IMR-90 (cell line): ENCODE results near the gene RAD51B. TPM values are rescaled to one million over a fixed set of nuclear protein-coding genes. Genes with fewer than 3 reads are reported as not detected.

Experiments used
- ATAC-seq: fragments of 200-7000 bp; cut with Tn5 transposase; 2 replicates; pipeline ENCODE4 v1.9.1; 2020; ENCODE audit warnings: low read depth, mild to moderate bottlenecking, moderate library complexity
- BruUV-seq: library from RNA; stranded (reverse); fragments of 400-500 nt; replicated peaks from 2 replicates; lab custom pipeline; 2021; lab: Mats Ljungman, UMichigan
- CTCF ChIA-PET: fragments of 300-600 bp; formaldehyde crosslinking; extraction: SDS; loops from one replicate; lab custom pipeline; 2021; ENCODE audit warnings: antibody characterized with exemption; lab: Yijun Ruan, JAX
- POLR2A ChIA-PET: fragments of 300-600 bp; sonication (Branson Sonifier 250); formaldehyde crosslinking; loops from one replicate; lab custom pipeline; 2022; ENCODE audit warnings: antibody characterized with exemption; ENCODE audit not compliant: unreplicated experiment; lab: Charles Lee
- DNase-seq: peaks from one replicate; pipeline ENCODE4 v3.0.0; 2013
- H2AFZ ChIP-seq: replicated peaks from 2 replicates; pipeline ENCODE3; 2013; ENCODE audit warnings: low read length, mild to moderate bottlenecking; ENCODE audit not compliant: poor library complexity
- H2AK5ac ChIP-seq: 2 replicates; pipeline ENCODE4 v1.6.1; 2013; ENCODE audit warnings: low read depth, low read length, inconsistent platforms
- H2AK9ac ChIP-seq: replicated peaks from 2 replicates; pipeline ENCODE3; 2013; ENCODE audit warnings: mild to moderate bottlenecking, low read depth, low read length, moderate library complexity; ENCODE audit not compliant: poor library complexity
- H2BK120ac ChIP-seq: 2 replicates; pipeline ENCODE4 v1.6.1; 2013; ENCODE audit warnings: low read depth, low read length, inconsistent platforms
- H2BK15ac ChIP-seq: 3 replicates; pipeline ENCODE4 v1.6.1; 2013; ENCODE audit warnings: low read depth, low read length, inconsistent platforms
- H2BK20ac ChIP-seq: 2 replicates; pipeline ENCODE4 v1.6.1; 2013; ENCODE audit warnings: low read depth, mild to moderate bottlenecking, inconsistent platforms, low read length, moderate library complexity
- H2BK5ac ChIP-seq: 2 replicates; pipeline ENCODE4 v1.6.1; 2013; ENCODE audit warnings: mild to moderate bottlenecking, low read depth, low read length, inconsistent platforms; ENCODE audit not compliant: poor library complexity, severe bottlenecking
- H3K14ac ChIP-seq: replicated peaks from 2 replicates; pipeline ENCODE4 v1.6.1; 2013; ENCODE audit warnings: low read depth, low read length, inconsistent platforms
- H3K18ac ChIP-seq: 2 replicates; pipeline ENCODE4 v1.6.1; 2013; ENCODE audit warnings: low read depth, low read length, control low read depth
- H3K23ac ChIP-seq: 2 replicates; pipeline ENCODE4 v1.6.1; 2013; ENCODE audit warnings: low read depth, low read length, inconsistent platforms
- H3K27ac ChIP-seq: 2 replicates; pipeline ENCODE4 v1.5.1; 2013; ENCODE audit warnings: mild to moderate bottlenecking, control low read depth, low read length; ENCODE audit not compliant: insufficient read depth
- H3K27me3 ChIP-seq: 2 replicates; pipeline ENCODE4 v1.6.1; 2013; ENCODE audit warnings: low read length; ENCODE audit not compliant: control insufficient read depth, insufficient read depth
- H3K36me3 ChIP-seq: 2 replicates; pipeline ENCODE4 v1.6.1; 2013; ENCODE audit warnings: low read length, mixed read lengths; ENCODE audit not compliant: control insufficient read depth, insufficient read depth
- H3K4ac ChIP-seq: 2 replicates; pipeline ENCODE4 v1.6.1; 2013; ENCODE audit warnings: low read depth, low read length, inconsistent platforms
- H3K4me1 ChIP-seq: 2 replicates; pipeline ENCODE4 v1.6.1; 2013; ENCODE audit warnings: low read length, mixed read lengths; ENCODE audit not compliant: control insufficient read depth, insufficient read depth
- H3K4me2 ChIP-seq: 2 replicates; pipeline ENCODE4 v1.6.1; 2013; ENCODE audit warnings: low read depth, mild to moderate bottlenecking, control low read depth, low read length, moderate library complexity
- H3K4me3 ChIP-seq: 2 replicates; pipeline ENCODE4 v1.5.1; 2013; ENCODE audit warnings: low read depth, mild to moderate bottlenecking, control low read depth, low read length, moderate library complexity; ENCODE audit not compliant: insufficient read depth
- H3K56ac ChIP-seq: 2 replicates; pipeline ENCODE4 v1.6.1; 2013; ENCODE audit warnings: low read length, inconsistent platforms; ENCODE audit not compliant: insufficient read depth; ENCODE audit errors: extremely low read depth
- H3K79me1 ChIP-seq, 2 experiments: 2 replicates each; pipeline ENCODE4 v1.6.1; 2013; ENCODE audit warnings: low read length in 2 of 2, inconsistent platforms in 1 of 2, low read depth in 1 of 2
- H3K9ac ChIP-seq: 2 replicates; pipeline ENCODE4 v1.6.1; 2013; ENCODE audit warnings: low read depth, low read length, control low read depth
- H3K9me1 ChIP-seq: 2 replicates; pipeline ENCODE4 v1.6.1; 2013; ENCODE audit warnings: low read length, inconsistent platforms; ENCODE audit not compliant: insufficient read depth
- H3K9me3 ChIP-seq: 2 replicates; pipeline ENCODE4 v1.6.1; 2013; ENCODE audit warnings: low read length; ENCODE audit not compliant: control insufficient read depth, insufficient read depth
- H4K20me1 ChIP-seq: 2 replicates; pipeline ENCODE4 v1.6.1; 2013; ENCODE audit warnings: low read length, inconsistent platforms; ENCODE audit not compliant: insufficient read depth
- H4K5ac ChIP-seq: 2 replicates; pipeline ENCODE4 v1.6.1; 2013; ENCODE audit warnings: mild to moderate bottlenecking, low read depth, low read length, control low read depth
- H4K8ac ChIP-seq, 2 experiments: 2 replicates each; pipeline ENCODE4 v1.6.1; 2013; ENCODE audit warnings: low read depth in 2 of 2, low read length in 2 of 2, control low read depth in 1 of 2, inconsistent platforms in 1 of 2
- H4K91ac ChIP-seq: 2 replicates; pipeline ENCODE4 v1.6.1; 2013; ENCODE audit warnings: low read depth, low read length, inconsistent platforms; ENCODE audit not compliant: insufficient read depth
- BHLHE40 ChIP-seq: fragments of 150-350 bp; IDR thresholded peaks from 2 replicates; pipeline ENCODE4 v1.6.1; 2016; ENCODE audit warnings: mild to moderate bottlenecking, low read depth, low read length
- CEBPB ChIP-seq: IDR thresholded peaks from 2 replicates; pipeline ENCODE4 v1.6.1; 2012; ENCODE audit warnings: low read depth, low read length, improper control_type of control experiment
- CHD1 ChIP-seq: IDR thresholded peaks from 2 replicates; pipeline ENCODE4 v1.6.1; 2012; ENCODE audit warnings: low read depth, low read length, improper control_type of control experiment
- FOS ChIP-seq: fragments of 150-350 bp; IDR thresholded peaks from 2 replicates; pipeline ENCODE4 v1.6.1; 2016; ENCODE audit warnings: low read depth, low read length
- MAFK ChIP-seq: IDR thresholded peaks from 2 replicates; pipeline ENCODE4 v1.6.1; 2012; ENCODE audit warnings: low read depth, low read length, improper control_type of control experiment
- MAZ ChIP-seq: IDR thresholded peaks from 2 replicates; pipeline ENCODE4 v1.6.1; 2012; ENCODE audit warnings: low read depth, mild to moderate bottlenecking, low read length, improper control_type of control experiment, moderate library complexity, borderline replicate concordance
- MXI1 ChIP-seq: IDR thresholded peaks from 2 replicates; pipeline ENCODE4 v1.6.1; 2012; ENCODE audit warnings: low read depth, mild to moderate bottlenecking, low read length, moderate library complexity, borderline replicate concordance
- NFE2L2 ChIP-seq: fragments of 150-350 bp; IDR thresholded peaks from 2 replicates; pipeline ENCODE4 v1.6.1; 2016; ENCODE audit warnings: low read depth, mild to moderate bottlenecking, low read length
- POLR2A ChIP-seq: IDR thresholded peaks from 2 replicates; pipeline ENCODE4 v1.6.1; 2012; ENCODE audit warnings: mild to moderate bottlenecking, low read depth, low read length
- RAD21 ChIP-seq: IDR thresholded peaks from 2 replicates; pipeline ENCODE4 v1.6.1; 2012; ENCODE audit warnings: low read length, improper control_type of control experiment
- RCOR1 ChIP-seq: IDR thresholded peaks from 2 replicates; pipeline ENCODE4 v1.6.1; 2012; ENCODE audit warnings: mild to moderate bottlenecking, low read length, improper control_type of control experiment; ENCODE audit not compliant: insufficient replicate concordance
- RFX5 ChIP-seq: IDR thresholded peaks from 2 replicates; pipeline ENCODE4 v1.8.0; 2012; ENCODE audit warnings: low read depth, mild to moderate bottlenecking, low read length, moderate library complexity
- SMC3 ChIP-seq: fragments of 150-350 bp; IDR thresholded peaks from 2 replicates; pipeline ENCODE4 v1.6.1; 2016; ENCODE audit warnings: low read depth, mild to moderate bottlenecking, antibody characterized with exemption, low read length, moderate library complexity
- USF2 ChIP-seq: fragments of 150-350 bp; IDR thresholded peaks from 2 replicates; pipeline ENCODE4 v1.6.1; 2017; ENCODE audit warnings: mild to moderate bottlenecking, antibody characterized with exemption, low read length, low read depth
- WGBS, 2 experiments: methylation state at CpG; one replicate each; pipeline versions ENCODE4 v1.1.5 to v1.1.7; 2013; ENCODE audit warnings: missing lambda C conversion rate in 2 of 2; ENCODE audit not compliant: insufficient read length in 1 of 2; ENCODE audit errors: extremely low coverage in 2 of 2; 5-methylcytosine and 5-hydroxymethylcytosine counted together
- dilution Hi-C: fragments of 300-500 bp; cut with HindIII; formaldehyde crosslinking; loops from one replicate; pipeline ENCODE4 v1.14.3; 2018; ENCODE audit warnings: low sequenced_read_pairs; ENCODE audit not compliant: unreplicated experiment
- in situ Hi-C: fragments of 300-500 bp; cut with MboI; formaldehyde crosslinking; loops from 3 replicates; pipeline ENCODE4 v1.14.3; 2019; ENCODE audit warnings: low sequenced_read_pairs, inconsistent platforms, mixed read lengths
- intact Hi-C: fragments of 100-400 bp; cut with micrococcal nuclease; formaldehyde crosslinking; loops from 2 replicates; pipeline ENCODE4 v1.10.0; 2022
- polyA plus RNA-seq, 3 experiments: library from polyadenylated mRNA; depleted of rRNA; stranded (reverse); fragments of >200 nt; gene quantifications; 2 replicates each; pipeline ENCODE4 v1.2.3, GENCODE V29; 2012; ENCODE audit warnings: low replicate concordance in 1 of 3
- total RNA-seq: library from RNA; depleted of rRNA; stranded (reverse); fragments of >200 nt; gene quantifications from 2 replicates; pipeline ENCODE4 v1.2.3, GENCODE V29; 2012
- TF ChIP-seq, protein P1 (sequence below): conservative IDR thresholded peaks from 2 replicates; pipeline ENCODE4 v1.5.1; 2012; ENCODE audit warnings: mild to moderate bottlenecking, low read depth, low read length, improper control_type of control experiment
- TF ChIP-seq, protein P2 (sequence below): fragments of 150-350 bp; IDR thresholded peaks from 2 replicates; pipeline ENCODE4 v1.6.1; 2016; ENCODE audit warnings: low read depth, mild to moderate bottlenecking, low read length, moderate library complexity, borderline replicate concordance

Gene RAD51B
- total and polyA plus RNA-seq, 2 of the 4 experiments (the other 2 are of a cell fraction): 5.1 to 18.8 TPM

GRCh38 chr14:68501171-68501570 lies 681.6 kb downstream of the RAD51B start:
- peaks cover 3% of the 10 kb centered on the region for H3K9me1 ChIP-seq
- no peak overlapping the region for H3K4me2 ChIP-seq
- no peak overlapping the region for H3K56ac ChIP-seq
- dilution Hi-C loops: no loop called here
- no peak overlapping the region for H3K14ac ChIP-seq
- no peak overlapping the region for H2AFZ ChIP-seq
- intact Hi-C loops: no loop called here
- 0 out of 2 replicates have a peak overlapping the region, but pooled peaks have one; percentile 22 for H2AK5ac ChIP-seq
- no peak overlapping the region for H4K5ac ChIP-seq
- H3K27me3 ChIP-seq: no peaks in the 10 kb centered on the region
- H2AK9ac ChIP-seq: no peak overlapping the region
- H3K4me3 ChIP-seq: no peak overlapping the region
- DNase-seq (no peak), ATAC-seq (no peak)
- H3K36me3 ChIP-seq: no peaks in the 10 kb centered on the region
- no peak overlapping the region for H3K4ac ChIP-seq
- H3K27ac ChIP-seq: no peak overlapping the region
- no peak overlapping the region for H4K8ac ChIP-seq
- H3K79me1 ChIP-seq: no peaks in the 10 kb centered on the region
- no peaks in the 10 kb centered on the region for H4K20me1 ChIP-seq
- BruUV-seq: no TSS peak
- no peak overlapping the region for H4K91ac ChIP-seq
- H3K18ac ChIP-seq: no peak overlapping the region
- H2BK5ac ChIP-seq: no peak overlapping the region
- no peak overlapping the region for H2BK120ac ChIP-seq
- TF ChIP-seq MXI1 (no peak), SMC3 (no peak), USF2 (no peak), POLR2A (no peak), MAFK (no peak), CHD1 (no peak), RCOR1 (no peak), BHLHE40 (no peak), NFE2L2 (no peak), MAZ (no peak), RAD21 (no peak), RFX5 (no peak), CEBPB (no peak), FOS (no peak)
- TF ChIP-seq, protein P1, sequence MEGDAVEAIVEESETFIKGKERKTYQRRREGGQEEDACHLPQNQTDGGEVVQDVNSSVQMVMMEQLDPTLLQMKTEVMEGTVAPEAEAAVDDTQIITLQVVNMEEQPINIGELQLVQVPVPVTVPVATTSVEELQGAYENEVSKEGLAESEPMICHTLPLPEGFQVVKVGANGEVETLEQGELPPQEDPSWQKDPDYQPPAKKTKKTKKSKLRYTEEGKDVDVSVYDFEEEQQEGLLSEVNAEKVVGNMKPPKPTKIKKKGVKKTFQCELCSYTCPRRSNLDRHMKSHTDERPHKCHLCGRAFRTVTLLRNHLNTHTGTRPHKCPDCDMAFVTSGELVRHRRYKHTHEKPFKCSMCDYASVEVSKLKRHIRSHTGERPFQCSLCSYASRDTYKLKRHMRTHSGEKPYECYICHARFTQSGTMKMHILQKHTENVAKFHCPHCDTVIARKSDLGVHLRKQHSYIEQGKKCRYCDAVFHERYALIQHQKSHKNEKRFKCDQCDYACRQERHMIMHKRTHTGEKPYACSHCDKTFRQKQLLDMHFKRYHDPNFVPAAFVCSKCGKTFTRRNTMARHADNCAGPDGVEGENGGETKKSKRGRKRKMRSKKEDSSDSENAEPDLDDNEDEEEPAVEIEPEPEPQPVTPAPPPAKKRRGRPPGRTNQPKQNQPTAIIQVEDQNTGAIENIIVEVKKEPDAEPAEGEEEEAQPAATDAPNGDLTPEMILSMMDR: no peak
- TF ChIP-seq, protein P2, sequence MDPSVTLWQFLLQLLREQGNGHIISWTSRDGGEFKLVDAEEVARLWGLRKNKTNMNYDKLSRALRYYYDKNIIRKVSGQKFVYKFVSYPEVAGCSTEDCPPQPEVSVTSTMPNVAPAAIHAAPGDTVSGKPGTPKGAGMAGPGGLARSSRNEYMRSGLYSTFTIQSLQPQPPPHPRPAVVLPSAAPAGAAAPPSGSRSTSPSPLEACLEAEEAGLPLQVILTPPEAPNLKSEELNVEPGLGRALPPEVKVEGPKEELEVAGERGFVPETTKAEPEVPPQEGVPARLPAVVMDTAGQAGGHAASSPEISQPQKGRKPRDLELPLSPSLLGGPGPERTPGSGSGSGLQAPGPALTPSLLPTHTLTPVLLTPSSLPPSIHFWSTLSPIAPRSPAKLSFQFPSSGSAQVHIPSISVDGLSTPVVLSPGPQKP: no peak
- POLR2A ChIA-PET: no interaction called here
- no peak overlapping the region for H3K9ac ChIP-seq
- no peaks in the 10 kb centered on the region for H3K9me3 ChIP-seq
- H3K4me1 ChIP-seq: peaks cover 4% of the 10 kb centered on the region
- H2BK20ac ChIP-seq: no peak overlapping the region
- H3K23ac ChIP-seq: no peak overlapping the region
- WGBS, 2 experiments: no CpG with 5 or more reads among the region's 3 CpGs
- no peak overlapping the region for H2BK15ac ChIP-seq
- in situ Hi-C loops: no loop called here
- CTCF ChIA-PET: no interaction called here
